ENCODE measurements around the gene HES1. TPM values are rescaled to one million over a fixed set of nuclear protein-coding genes. Genes with fewer than 3 reads are reported as not detected.

HES1 gene
- total and polyA plus RNA-seq, 10 of the 15 experiments (the other 5 are each of a cell fraction or from before 2014, with no cell fraction given) = 0.46 to 5.3 (median 2.3) TPM

- TF ChIP-seq BCLAF1 (IDR thresholded peaks at IDR 0.05) = no peak
- TF ChIP-seq HDGF (IDR thresholded peaks at IDR 0.05) = no peak
- peak; percentile 41 for TF ChIP-seq IKZF1 (conservative IDR thresholded peaks at IDR 0.05)
- TF ChIP-seq SMARCA5 (IDR thresholded peaks at IDR 0.05) = no peak
- peak; percentile 53; the same call in 1 of the 2 replicates for TF ChIP-seq PAX5 (IDR thresholded peaks at IDR 0.05; ENCODE audit: borderline replicate concordance, low read depth, low read length)
- no peak; the same call in 1 of the 2 replicates for TF ChIP-seq BACH1 (IDR thresholded peaks at IDR 0.05; ENCODE audit: borderline replicate concordance)
- TF ChIP-seq FOXM1 (IDR thresholded peaks at IDR 0.05; ENCODE audit: low read depth, low read length) = peak; percentile 31; the same call in 1 of the 2 replicates
- no peak for TF ChIP-seq SUPT20H (IDR thresholded peaks at IDR 0.05; ENCODE audit: borderline replicate concordance, control insufficient read depth, low read depth, low read length)
These were observed at the start of gene HES1 (continued) for GRCh38 chr3:194135806-194136518.

- H3K36me3 ChIP-seq (ENCODE audit: control insufficient read depth in 2 of 2, insufficient read depth in 2 of 2, low read length in 1 of 2) = no peaks in the 10 kb centered on the region
- H3K4me2 ChIP-seq (ENCODE audit: control insufficient read depth, insufficient read depth) = no peak overlapping the region
- ChIA-PET SMC1A (ENCODE audit: uncharacterized antibody, unreplicated experiment) (interaction anchor here (0.7 to 0.9 kb wide), 2 partner anchors 9 to 1987 kb away, joined by 3 read pairs; no protein-coding TSS in a partner anchor), RAD21 (ENCODE audit: unreplicated experiment) (no interaction called here), CTCF (interaction anchor here (1.9 kb wide), 1 partner anchor 11 kb away, joined by 4 read pairs; no protein-coding TSS in a partner anchor), POLR2A (no interaction called here)
- BruUV-seq (replicated peaks) = no TSS peak
- no peak overlapping the region for H2AFZ ChIP-seq (ENCODE audit: control insufficient read depth, low read depth, low read length)
- H3K9me3 ChIP-seq (replicated peaks; ENCODE audit: control insufficient read depth, insufficient read depth, low read length) = no peaks in the 10 kb centered on the region
- H3K4me1 ChIP-seq (ENCODE audit: control insufficient read depth, insufficient read depth, low read length) = no peaks in the 10 kb centered on the region
- ATAC-seq = no peak
- H3K9ac ChIP-seq (ENCODE audit: control insufficient read depth, insufficient read depth, low read length) = no peak overlapping the region
- no peak for DNase-seq (ENCODE audit: low read depth, low spot score)
- no peak overlapping the region for H3K4me3 ChIP-seq
- TF ChIP-seq USF2 (IDR thresholded peaks at IDR 0.05; ENCODE audit: borderline replicate concordance, low read depth, low read length) (no peak), PAX8 (IDR thresholded peaks at IDR 0.05) (no peak), ATF3 (IDR thresholded peaks at IDR 0.05; ENCODE audit: borderline replicate concordance, extremely low read depth, low read depth, low read length) (no peak), ZNF217 (IDR thresholded peaks at IDR 0.05) (no peak), SREBF1 (IDR thresholded peaks at IDR 0.05; ENCODE audit: low read length) (no peak), CHD1 (IDR thresholded peaks at IDR 0.05; ENCODE audit: low read depth, low read length) (no peak), YBX1 (IDR thresholded peaks at IDR 0.05) (no peak), ATF7 (IDR thresholded peaks at IDR 0.05; ENCODE audit: low read depth) (no peak)
- H4K20me1 ChIP-seq (ENCODE audit: control insufficient read depth, insufficient read depth) = no peaks in the 10 kb centered on the region
- H3K27ac ChIP-seq (ENCODE audit: control insufficient read depth, insufficient read depth) = no peak overlapping the region
- intact Hi-C loops (cut with micrococcal nuclease; ENCODE audit: unreplicated experiment) (no loop called here), in situ Hi-C loops (cut with MboI) (no loop called here)
- no peak for FAIRE-seq
- WGBS (ENCODE audit: insufficient coverage, insufficient replicate concordance, low lambda C conversion rate, missing lambda C conversion rate) = 79% methylated on average over 12 of the region's 12 CpGs
- no peaks in the 10 kb centered on the region for H3K79me2 ChIP-seq (ENCODE audit: control insufficient read depth, insufficient read depth, low read length)
- H3K27me3 ChIP-seq (replicated peaks in 1 of 2; ENCODE audit: control insufficient read depth in 2 of 2, insufficient read depth in 2 of 2, low read length in 1 of 2) = peaks cover 2 to 5% of the 10 kb centered on the region in 2 experiments; a peak in 2 of 4 replicates
These were observed 49.4 kb upstream of the HES1 start for GRCh38 chr3:194086388-194087075.

Measured in GM12878 (cell line).